HCT116 (cell line): ENCODE results near the gene DENND4C.

Experiments used
- CEBPB ChIP-seq: IDR thresholded peaks from 2 replicates; pipeline ENCODE4 v1.6.1; 2012; ENCODE audit warnings: low read depth
- EZH2 ChIP-seq: fragments of 200-600 bp; sonication (generic); IDR thresholded peaks from 2 replicates; pipeline ENCODE4 v1.6.1; 2017; ENCODE audit warnings: antibody characterized with exemption, mixed run types
- EZH2phosphoT487 ChIP-seq: fragments of 200-600 bp; IDR thresholded peaks from 2 replicates; pipeline ENCODE4 v1.6.1; 2018; ENCODE audit warnings: antibody characterized with exemption, borderline replicate concordance
- FOSL1 ChIP-seq: IDR thresholded peaks from 2 replicates; pipeline ENCODE4 v1.6.1; 2012; ENCODE audit warnings: low read depth
- POLR2A ChIP-seq: IDR thresholded peaks from 2 replicates; pipeline ENCODE4 v1.7.0; 2011; ENCODE audit warnings: borderline replicate concordance; ENCODE audit not compliant: insufficient read depth, insufficient read length; ENCODE audit errors: extremely low read depth
- POLR2AphosphoS5 ChIP-seq: IDR thresholded peaks from 2 replicates; pipeline ENCODE4 v1.6.1; 2011; ENCODE audit warnings: mild to moderate bottlenecking, low read depth, low read length, moderate library complexity
- RAD21 ChIP-seq: IDR thresholded peaks from 2 replicates; pipeline ENCODE4 v1.6.1; 2012; ENCODE audit warnings: low read depth, mild to moderate bottlenecking
- SRF ChIP-seq: IDR thresholded peaks from 2 replicates; pipeline ENCODE4 v1.6.1; 2012; ENCODE audit warnings: low read depth
- YY1 ChIP-seq: IDR thresholded peaks from 2 replicates; pipeline ENCODE4 v1.6.1; 2011; ENCODE audit warnings: low read length, low read depth, moderate library complexity, mild to moderate bottlenecking; ENCODE audit not compliant: insufficient replicate concordance; ENCODE audit errors: extremely low read depth
- ZNF274 ChIP-seq: fragments of 200-500 bp; sonication (Bioruptor generic); IDR thresholded peaks from 2 replicates; pipeline ENCODE4 v1.6.1; 2014; ENCODE audit warnings: mild to moderate bottlenecking, low read depth, low read length, inconsistent platforms
- TF ChIP-seq, protein P1 (sequence below), 3 experiments: fragments of 200-600 bp in 1 of 3; sonication (generic) in 1 of 3; IDR thresholded peaks in 2 of 3; conservative IDR thresholded peaks in 1 of 3; 2 replicates each; pipeline ENCODE4 v1.5.1; 2012 to 2017; ENCODE audit warnings: low read depth in 2 of 3, low read length in 2 of 3, antibody characterized with exemption in 1 of 3, borderline replicate concordance in 1 of 3, control low read depth in 1 of 3, mild to moderate bottlenecking in 1 of 3, mixed read lengths in 1 of 3, mixed run types in 1 of 3, moderate library complexity in 1 of 3; ENCODE audit not compliant: insufficient read depth in 1 of 3
- TF ChIP-seq, protein P2 (sequence below): IDR thresholded peaks from 2 replicates; pipeline ENCODE4 v1.6.1; 2012; ENCODE audit warnings: low read depth
- TF ChIP-seq, protein P3 (sequence below): IDR thresholded peaks from 2 replicates; pipeline ENCODE4 v1.6.1; 2012

DNA sequence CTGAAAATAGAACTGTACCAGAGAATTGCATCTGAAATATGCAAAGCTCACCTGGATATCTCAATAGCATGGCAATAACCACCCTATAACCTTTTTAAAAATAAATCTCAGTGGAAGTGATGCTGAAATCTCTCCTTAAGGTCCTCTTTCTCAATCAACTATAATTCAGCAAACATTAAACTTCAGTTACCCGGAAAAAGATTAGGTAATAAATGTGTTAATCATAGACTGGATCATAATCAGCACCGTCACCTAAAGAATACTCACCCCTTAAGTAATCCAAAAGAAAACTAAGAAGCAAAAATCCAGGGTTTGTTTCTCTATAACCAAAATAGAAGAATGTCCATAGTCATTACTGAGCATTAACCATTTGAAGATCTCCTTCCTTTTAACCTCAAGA, 44.3 kb upstream of the DENND4C start:
- TF ChIP-seq, protein P1, sequence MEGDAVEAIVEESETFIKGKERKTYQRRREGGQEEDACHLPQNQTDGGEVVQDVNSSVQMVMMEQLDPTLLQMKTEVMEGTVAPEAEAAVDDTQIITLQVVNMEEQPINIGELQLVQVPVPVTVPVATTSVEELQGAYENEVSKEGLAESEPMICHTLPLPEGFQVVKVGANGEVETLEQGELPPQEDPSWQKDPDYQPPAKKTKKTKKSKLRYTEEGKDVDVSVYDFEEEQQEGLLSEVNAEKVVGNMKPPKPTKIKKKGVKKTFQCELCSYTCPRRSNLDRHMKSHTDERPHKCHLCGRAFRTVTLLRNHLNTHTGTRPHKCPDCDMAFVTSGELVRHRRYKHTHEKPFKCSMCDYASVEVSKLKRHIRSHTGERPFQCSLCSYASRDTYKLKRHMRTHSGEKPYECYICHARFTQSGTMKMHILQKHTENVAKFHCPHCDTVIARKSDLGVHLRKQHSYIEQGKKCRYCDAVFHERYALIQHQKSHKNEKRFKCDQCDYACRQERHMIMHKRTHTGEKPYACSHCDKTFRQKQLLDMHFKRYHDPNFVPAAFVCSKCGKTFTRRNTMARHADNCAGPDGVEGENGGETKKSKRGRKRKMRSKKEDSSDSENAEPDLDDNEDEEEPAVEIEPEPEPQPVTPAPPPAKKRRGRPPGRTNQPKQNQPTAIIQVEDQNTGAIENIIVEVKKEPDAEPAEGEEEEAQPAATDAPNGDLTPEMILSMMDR (IDR thresholded peaks at IDR 0.05 in 2 of 3, conservative IDR thresholded peaks at IDR 0.05 in 1 of 3; ENCODE audit: borderline replicate concordance in 1 of 3, insufficient read depth in 1 of 3, low read depth in 2 of 3, low read length in 2 of 3) = no peak
- TF ChIP-seq YY1 = no peak
- TF ChIP-seq, protein P2, sequence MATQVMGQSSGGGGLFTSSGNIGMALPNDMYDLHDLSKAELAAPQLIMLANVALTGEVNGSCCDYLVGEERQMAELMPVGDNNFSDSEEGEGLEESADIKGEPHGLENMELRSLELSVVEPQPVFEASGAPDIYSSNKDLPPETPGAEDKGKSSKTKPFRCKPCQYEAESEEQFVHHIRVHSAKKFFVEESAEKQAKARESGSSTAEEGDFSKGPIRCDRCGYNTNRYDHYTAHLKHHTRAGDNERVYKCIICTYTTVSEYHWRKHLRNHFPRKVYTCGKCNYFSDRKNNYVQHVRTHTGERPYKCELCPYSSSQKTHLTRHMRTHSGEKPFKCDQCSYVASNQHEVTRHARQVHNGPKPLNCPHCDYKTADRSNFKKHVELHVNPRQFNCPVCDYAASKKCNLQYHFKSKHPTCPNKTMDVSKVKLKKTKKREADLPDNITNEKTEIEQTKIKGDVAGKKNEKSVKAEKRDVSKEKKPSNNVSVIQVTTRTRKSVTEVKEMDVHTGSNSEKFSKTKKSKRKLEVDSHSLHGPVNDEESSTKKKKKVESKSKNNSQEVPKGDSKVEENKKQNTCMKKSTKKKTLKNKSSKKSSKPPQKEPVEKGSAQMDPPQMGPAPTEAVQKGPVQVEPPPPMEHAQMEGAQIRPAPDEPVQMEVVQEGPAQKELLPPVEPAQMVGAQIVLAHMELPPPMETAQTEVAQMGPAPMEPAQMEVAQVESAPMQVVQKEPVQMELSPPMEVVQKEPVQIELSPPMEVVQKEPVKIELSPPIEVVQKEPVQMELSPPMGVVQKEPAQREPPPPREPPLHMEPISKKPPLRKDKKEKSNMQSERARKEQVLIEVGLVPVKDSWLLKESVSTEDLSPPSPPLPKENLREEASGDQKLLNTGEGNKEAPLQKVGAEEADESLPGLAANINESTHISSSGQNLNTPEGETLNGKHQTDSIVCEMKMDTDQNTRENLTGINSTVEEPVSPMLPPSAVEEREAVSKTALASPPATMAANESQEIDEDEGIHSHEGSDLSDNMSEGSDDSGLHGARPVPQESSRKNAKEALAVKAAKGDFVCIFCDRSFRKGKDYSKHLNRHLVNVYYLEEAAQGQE = no peak
- no peak for TF ChIP-seq RAD21
- TF ChIP-seq FOSL1 = no peak
- TF ChIP-seq, protein P3, sequence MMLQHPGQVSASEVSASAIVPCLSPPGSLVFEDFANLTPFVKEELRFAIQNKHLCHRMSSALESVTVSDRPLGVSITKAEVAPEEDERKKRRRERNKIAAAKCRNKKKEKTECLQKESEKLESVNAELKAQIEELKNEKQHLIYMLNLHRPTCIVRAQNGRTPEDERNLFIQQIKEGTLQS = no peak
- no peak for TF ChIP-seq EZH2phosphoT487
- TF ChIP-seq CEBPB = no peak
- no peak for TF ChIP-seq POLR2AphosphoS5
- no peak for TF ChIP-seq EZH2
- no peak for TF ChIP-seq POLR2A
- TF ChIP-seq ZNF274 = no peak
- TF ChIP-seq SRF = no peak
